DND-41 (cell line): Measurements from ENCODE around the gene RADIL.

Experiments
- EZH2 ChIP-seq: IDR thresholded peaks from 3 replicates; pipeline ENCODE4 v1.6.1; 2012; ENCODE audit warnings: borderline replicate concordance, low read depth, mild to moderate bottlenecking, moderate library complexity, low read length, inconsistent platforms; ENCODE audit not compliant: severe bottlenecking
- TF ChIP-seq, protein P1 (sequence below): IDR thresholded peaks from 2 replicates; pipeline ENCODE4 v1.5.1; 2012; ENCODE audit warnings: borderline replicate concordance, low read length, moderate library complexity, mild to moderate bottlenecking; ENCODE audit not compliant: poor library complexity, severe bottlenecking; ENCODE audit errors: extremely low read depth

- TF ChIP-seq, protein P1, sequence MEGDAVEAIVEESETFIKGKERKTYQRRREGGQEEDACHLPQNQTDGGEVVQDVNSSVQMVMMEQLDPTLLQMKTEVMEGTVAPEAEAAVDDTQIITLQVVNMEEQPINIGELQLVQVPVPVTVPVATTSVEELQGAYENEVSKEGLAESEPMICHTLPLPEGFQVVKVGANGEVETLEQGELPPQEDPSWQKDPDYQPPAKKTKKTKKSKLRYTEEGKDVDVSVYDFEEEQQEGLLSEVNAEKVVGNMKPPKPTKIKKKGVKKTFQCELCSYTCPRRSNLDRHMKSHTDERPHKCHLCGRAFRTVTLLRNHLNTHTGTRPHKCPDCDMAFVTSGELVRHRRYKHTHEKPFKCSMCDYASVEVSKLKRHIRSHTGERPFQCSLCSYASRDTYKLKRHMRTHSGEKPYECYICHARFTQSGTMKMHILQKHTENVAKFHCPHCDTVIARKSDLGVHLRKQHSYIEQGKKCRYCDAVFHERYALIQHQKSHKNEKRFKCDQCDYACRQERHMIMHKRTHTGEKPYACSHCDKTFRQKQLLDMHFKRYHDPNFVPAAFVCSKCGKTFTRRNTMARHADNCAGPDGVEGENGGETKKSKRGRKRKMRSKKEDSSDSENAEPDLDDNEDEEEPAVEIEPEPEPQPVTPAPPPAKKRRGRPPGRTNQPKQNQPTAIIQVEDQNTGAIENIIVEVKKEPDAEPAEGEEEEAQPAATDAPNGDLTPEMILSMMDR = no peak
- TF ChIP-seq EZH2 = no peak
Measured at GRCh38 chr7:4854916-4855315, 28.6 kb downstream of the RADIL start.
